K562 (cell line): Measurements from ENCODE around the gene VPS33B. TPM values are rescaled to one million over a fixed set of nuclear protein-coding genes. Genes with fewer than 3 reads are reported as not detected.

Experiments
- BRCA1 ChIP-seq, 2 experiments: fragments of 450-650 bp in 1 of 2; sonication (generic) in 1 of 2; formaldehyde crosslinking in 1 of 2; IDR thresholded peaks; 2 replicates each; pipeline versions ENCODE4 v1.5.0 to v1.6.1; 2017 to 2020; ENCODE audit warnings: mild to moderate bottlenecking in 1 of 2, missing genetic modification reagents in 1 of 2
- CC2D1A ChIP-seq: fragments of 450-650 bp; IDR thresholded peaks from 2 replicates; pipeline ENCODE4 v1.6.1; 2017; ENCODE audit warnings: mild to moderate bottlenecking
- PHB2 ChIP-seq: fragments of 450-650 bp; IDR thresholded peaks from 2 replicates; pipeline ENCODE4 v1.6.1; 2017; ENCODE audit warnings: low read depth
- SRF ChIP-seq, 2 experiments: fragments of 250-450, 450-650 bp in 1 of 2; sonication (Bioruptor Pico) in 1 of 2; sonication (generic) in 1 of 2; formaldehyde crosslinking; IDR thresholded peaks; 2 replicates each; pipeline versions ENCODE4 v1.5.0 to v1.5.1; 2020 to 2022; ENCODE audit warnings: mild to moderate bottlenecking in 1 of 2, missing genetic modification reagents in 1 of 2
- polyA plus RNA-seq, 8 experiments: library from polyadenylated mRNA; depleted of rRNA in 4 of 8; stranded (reverse) in 5 of 8; unstranded in 3 of 8; fragments of >200 nt; fragmentation: Nextera tagmentation in 2 of 8; fragmentation: Illumina TruSeq in 1 of 8; extraction: Ambion mirVana in 2 of 8; extraction: Trizol in 1 of 8; gene quantifications; 2 replicates each; pipeline versions ENCODE4 v1.2.1 to v1.2.3, GENCODE V29; 2011 to 2014; ENCODE audit warnings: inconsistent platforms in 1 of 8, missing spikeins in 1 of 8
- total RNA-seq, 7 experiments: library from RNA; depleted of rRNA in 6 of 7; stranded (reverse); fragments of >200 nt in 6 of 7; fragmentation: Illumina TruSeq in 2 of 7; extraction: Trizol in 2 of 7; gene quantifications; 2 replicates each; pipeline versions ENCODE4 v1.2.1 to v1.2.3, GENCODE V29; 2011 to 2021; ENCODE audit warnings: low replicate concordance in 1 of 7
- TF ChIP-seq, protein P1 (sequence below): fragments of 450-650 bp; IDR thresholded peaks from 2 replicates; pipeline ENCODE4 v1.6.1; 2016; ENCODE audit warnings: mild to moderate bottlenecking, moderate library complexity
- TF ChIP-seq, protein P2 (sequence below): sonication (generic); formaldehyde crosslinking; IDR thresholded peaks from 2 replicates; pipeline ENCODE4 v1.9.0; 2022; ENCODE audit warnings: mild to moderate bottlenecking, missing genetic modification reagents
- TF ChIP-seq, protein P3 (sequence below): fragments of 250-450 bp; sonication (Bioruptor Pico); IDR thresholded peaks from 2 replicates; pipeline ENCODE4 v1.8.0; 2021; ENCODE audit warnings: moderate library complexity, mild to moderate bottlenecking, inconsistent platforms
- TF ChIP-seq, protein P4 (sequence below): fragments of 250-450 bp; sonication (Bioruptor Pico); IDR thresholded peaks from 2 replicates; pipeline ENCODE4 v1.5.0; 2021
- TF ChIP-seq, protein P5 (sequence below): sonication (generic); formaldehyde crosslinking; IDR thresholded peaks from 2 replicates; pipeline ENCODE4 v1.4.0; 2020; ENCODE audit warnings: mild to moderate bottlenecking, missing genetic modification reagents

Gene VPS33B
- total and polyA plus RNA-seq, 9 of the 15 experiments (the other 6 are each of a cell fraction or from before 2014, with no cell fraction given): 9.4 to 25.5 (median 14.8) TPM

DNA sequence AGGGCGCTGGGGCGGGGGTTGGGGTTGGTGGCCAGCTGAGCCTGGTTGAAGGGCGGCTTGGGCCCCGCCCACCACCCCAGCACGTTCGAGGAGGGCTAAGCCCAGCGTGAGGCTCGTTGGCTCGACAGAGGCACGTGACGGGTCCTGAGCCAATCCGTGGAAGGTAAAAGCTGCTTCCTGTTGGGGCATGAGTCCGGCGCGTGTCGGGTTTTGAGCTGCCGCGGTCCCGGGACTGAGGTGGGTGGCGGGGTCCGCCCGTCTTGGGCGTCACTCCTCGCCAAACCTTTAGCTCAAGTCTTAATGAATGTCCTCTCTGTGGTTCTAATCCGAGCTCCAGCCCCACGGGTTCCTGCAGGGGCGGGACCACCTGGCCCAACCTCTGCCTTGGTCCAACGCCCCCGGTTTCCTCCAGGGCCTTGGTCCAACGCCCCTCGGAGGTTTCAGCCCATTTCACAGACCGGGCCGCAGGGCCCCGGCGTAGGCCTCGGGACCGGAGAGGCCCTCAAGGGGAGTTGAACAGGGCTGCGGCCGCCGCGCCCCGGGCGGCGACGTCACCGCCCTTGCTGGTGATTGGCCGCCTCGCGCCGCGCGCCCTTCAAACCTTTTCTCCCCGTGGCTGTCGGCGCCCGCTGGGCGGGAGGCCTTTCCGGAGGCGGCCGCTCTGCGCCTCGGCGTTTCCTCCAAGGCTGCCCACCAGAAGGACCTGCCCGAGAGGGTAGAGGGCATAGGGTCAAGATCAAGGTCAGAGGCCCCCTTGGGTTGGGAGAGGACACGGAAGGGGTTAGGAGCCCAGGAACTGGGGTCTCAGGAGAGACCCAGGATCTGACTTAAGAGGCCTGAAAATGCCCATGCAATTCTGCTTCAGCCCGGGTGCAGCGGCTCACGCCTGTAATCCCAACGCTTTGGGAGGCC, 67.4 kb downstream of the VPS33B start, which contains the start of gene RCCD1 (continued):
- TF ChIP-seq, protein P1, sequence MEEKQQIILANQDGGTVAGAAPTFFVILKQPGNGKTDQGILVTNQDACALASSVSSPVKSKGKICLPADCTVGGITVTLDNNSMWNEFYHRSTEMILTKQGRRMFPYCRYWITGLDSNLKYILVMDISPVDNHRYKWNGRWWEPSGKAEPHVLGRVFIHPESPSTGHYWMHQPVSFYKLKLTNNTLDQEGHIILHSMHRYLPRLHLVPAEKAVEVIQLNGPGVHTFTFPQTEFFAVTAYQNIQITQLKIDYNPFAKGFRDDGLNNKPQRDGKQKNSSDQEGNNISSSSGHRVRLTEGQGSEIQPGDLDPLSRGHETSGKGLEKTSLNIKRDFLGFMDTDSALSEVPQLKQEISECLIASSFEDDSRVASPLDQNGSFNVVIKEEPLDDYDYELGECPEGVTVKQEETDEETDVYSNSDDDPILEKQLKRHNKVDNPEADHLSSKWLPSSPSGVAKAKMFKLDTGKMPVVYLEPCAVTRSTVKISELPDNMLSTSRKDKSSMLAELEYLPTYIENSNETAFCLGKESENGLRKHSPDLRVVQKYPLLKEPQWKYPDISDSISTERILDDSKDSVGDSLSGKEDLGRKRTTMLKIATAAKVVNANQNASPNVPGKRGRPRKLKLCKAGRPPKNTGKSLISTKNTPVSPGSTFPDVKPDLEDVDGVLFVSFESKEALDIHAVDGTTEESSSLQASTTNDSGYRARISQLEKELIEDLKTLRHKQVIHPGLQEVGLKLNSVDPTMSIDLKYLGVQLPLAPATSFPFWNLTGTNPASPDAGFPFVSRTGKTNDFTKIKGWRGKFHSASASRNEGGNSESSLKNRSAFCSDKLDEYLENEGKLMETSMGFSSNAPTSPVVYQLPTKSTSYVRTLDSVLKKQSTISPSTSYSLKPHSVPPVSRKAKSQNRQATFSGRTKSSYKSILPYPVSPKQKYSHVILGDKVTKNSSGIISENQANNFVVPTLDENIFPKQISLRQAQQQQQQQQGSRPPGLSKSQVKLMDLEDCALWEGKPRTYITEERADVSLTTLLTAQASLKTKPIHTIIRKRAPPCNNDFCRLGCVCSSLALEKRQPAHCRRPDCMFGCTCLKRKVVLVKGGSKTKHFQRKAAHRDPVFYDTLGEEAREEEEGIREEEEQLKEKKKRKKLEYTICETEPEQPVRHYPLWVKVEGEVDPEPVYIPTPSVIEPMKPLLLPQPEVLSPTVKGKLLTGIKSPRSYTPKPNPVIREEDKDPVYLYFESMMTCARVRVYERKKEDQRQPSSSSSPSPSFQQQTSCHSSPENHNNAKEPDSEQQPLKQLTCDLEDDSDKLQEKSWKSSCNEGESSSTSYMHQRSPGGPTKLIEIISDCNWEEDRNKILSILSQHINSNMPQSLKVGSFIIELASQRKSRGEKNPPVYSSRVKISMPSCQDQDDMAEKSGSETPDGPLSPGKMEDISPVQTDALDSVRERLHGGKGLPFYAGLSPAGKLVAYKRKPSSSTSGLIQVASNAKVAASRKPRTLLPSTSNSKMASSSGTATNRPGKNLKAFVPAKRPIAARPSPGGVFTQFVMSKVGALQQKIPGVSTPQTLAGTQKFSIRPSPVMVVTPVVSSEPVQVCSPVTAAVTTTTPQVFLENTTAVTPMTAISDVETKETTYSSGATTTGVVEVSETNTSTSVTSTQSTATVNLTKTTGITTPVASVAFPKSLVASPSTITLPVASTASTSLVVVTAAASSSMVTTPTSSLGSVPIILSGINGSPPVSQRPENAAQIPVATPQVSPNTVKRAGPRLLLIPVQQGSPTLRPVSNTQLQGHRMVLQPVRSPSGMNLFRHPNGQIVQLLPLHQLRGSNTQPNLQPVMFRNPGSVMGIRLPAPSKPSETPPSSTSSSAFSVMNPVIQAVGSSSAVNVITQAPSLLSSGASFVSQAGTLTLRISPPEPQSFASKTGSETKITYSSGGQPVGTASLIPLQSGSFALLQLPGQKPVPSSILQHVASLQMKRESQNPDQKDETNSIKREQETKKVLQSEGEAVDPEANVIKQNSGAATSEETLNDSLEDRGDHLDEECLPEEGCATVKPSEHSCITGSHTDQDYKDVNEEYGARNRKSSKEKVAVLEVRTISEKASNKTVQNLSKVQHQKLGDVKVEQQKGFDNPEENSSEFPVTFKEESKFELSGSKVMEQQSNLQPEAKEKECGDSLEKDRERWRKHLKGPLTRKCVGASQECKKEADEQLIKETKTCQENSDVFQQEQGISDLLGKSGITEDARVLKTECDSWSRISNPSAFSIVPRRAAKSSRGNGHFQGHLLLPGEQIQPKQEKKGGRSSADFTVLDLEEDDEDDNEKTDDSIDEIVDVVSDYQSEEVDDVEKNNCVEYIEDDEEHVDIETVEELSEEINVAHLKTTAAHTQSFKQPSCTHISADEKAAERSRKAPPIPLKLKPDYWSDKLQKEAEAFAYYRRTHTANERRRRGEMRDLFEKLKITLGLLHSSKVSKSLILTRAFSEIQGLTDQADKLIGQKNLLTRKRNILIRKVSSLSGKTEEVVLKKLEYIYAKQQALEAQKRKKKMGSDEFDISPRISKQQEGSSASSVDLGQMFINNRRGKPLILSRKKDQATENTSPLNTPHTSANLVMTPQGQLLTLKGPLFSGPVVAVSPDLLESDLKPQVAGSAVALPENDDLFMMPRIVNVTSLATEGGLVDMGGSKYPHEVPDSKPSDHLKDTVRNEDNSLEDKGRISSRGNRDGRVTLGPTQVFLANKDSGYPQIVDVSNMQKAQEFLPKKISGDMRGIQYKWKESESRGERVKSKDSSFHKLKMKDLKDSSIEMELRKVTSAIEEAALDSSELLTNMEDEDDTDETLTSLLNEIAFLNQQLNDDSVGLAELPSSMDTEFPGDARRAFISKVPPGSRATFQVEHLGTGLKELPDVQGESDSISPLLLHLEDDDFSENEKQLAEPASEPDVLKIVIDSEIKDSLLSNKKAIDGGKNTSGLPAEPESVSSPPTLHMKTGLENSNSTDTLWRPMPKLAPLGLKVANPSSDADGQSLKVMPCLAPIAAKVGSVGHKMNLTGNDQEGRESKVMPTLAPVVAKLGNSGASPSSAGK: peak; percentile 96
- TF ChIP-seq, protein P2, sequence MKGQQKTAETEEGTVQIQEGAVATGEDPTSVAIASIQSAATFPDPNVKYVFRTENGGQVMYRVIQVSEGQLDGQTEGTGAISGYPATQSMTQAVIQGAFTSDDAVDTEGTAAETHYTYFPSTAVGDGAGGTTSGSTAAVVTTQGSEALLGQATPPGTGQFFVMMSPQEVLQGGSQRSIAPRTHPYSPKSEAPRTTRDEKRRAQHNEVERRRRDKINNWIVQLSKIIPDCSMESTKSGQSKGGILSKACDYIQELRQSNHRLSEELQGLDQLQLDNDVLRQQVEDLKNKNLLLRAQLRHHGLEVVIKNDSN: peak; percentile 98
- TF ChIP-seq, protein P3, sequence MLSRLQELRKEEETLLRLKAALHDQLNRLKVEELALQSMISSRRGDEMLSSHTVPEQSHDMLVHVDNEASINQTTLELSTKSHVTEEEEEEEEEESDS (CRISPR knock-in tag): no peak
- no peak for TF ChIP-seq BRCA1 (IDR thresholded peaks at IDR 0.05)
- no peak for TF ChIP-seq BRCA1 (CRISPR knock-in tag; IDR thresholded peaks at IDR 0.05)
- peak in 1 of 2 experiments; percentile 64; a peak in 2 of 4 replicates for TF ChIP-seq SRF (CRISPR knock-in tag; IDR thresholded peaks at IDR 0.05)
- TF ChIP-seq CC2D1A: no peak
- TF ChIP-seq, protein P4, sequence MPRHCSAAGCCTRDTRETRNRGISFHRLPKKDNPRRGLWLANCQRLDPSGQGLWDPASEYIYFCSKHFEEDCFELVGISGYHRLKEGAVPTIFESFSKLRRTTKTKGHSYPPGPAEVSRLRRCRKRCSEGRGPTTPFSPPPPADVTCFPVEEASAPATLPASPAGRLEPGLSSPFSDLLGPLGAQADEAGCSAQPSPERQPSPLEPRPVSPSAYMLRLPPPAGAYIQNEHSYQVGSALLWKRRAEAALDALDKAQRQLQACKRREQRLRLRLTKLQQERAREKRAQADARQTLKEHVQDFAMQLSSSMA: peak; percentile 80; the same call in 1 of the 2 replicates
- no peak for TF ChIP-seq PHB2
- TF ChIP-seq, protein P5, sequence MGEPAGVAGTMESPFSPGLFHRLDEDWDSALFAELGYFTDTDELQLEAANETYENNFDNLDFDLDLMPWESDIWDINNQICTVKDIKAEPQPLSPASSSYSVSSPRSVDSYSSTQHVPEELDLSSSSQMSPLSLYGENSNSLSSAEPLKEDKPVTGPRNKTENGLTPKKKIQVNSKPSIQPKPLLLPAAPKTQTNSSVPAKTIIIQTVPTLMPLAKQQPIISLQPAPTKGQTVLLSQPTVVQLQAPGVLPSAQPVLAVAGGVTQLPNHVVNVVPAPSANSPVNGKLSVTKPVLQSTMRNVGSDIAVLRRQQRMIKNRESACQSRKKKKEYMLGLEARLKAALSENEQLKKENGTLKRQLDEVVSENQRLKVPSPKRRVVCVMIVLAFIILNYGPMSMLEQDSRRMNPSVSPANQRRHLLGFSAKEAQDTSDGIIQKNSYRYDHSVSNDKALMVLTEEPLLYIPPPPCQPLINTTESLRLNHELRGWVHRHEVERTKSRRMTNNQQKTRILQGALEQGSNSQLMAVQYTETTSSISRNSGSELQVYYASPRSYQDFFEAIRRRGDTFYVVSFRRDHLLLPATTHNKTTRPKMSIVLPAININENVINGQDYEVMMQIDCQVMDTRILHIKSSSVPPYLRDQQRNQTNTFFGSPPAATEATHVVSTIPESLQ (CRISPR knock-in tag): peak; percentile 98
